MV-4-11 (cell line): ENCODE data around the gene UBAP1L.
"Not testable (repeated sequence)": the region's sequence is repeated elsewhere in the genome, so short reads cannot be mapped to it uniquely, and the experiment has no call there.

Experiments used
- DNase-seq: peaks from one replicate; lab custom pipeline; 2025; lab: John Stamatoyannopoulos, UW

Gene UBAP1L

GRCh38 chr15:65099801-65100200 is 15.2 kb downstream of the UBAP1L start:
- not testable (repeated sequence) for DNase-seq

- no peak for DNase-seq
These were observed 15.7 kb downstream of the UBAP1L start for GRCh38 chr15:65099336-65099735.

DNA sequence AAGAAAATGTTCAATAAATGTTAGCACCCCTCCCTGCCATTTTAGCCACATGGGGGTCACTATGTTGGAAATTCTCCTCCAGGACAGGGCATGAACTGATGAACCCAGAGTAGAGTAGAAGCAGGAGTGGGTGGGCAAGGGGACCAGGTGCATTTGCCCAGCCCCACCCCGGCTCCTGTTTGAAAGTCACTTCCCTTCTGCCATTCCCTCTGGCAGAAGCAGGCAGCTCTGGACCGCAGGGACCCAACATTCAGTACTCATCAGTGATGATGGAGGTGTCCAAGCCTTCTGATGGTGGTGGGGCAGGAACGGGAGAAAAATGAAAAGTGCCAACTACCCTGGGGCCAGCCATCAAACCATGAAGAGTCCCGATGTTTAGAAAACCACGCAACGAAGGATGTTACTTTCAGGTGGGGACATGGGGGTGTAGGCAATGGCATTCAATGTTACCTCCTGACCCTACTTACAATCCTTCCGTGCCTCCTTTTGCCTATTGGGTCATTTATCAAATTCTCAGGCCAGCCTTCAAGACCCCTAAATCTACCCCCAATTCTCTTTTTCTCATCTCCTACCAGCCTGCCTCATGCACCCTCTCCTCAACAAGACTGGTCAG is 17.2 kb downstream of the UBAP1L start:
- DNase-seq = no peak

DNA sequence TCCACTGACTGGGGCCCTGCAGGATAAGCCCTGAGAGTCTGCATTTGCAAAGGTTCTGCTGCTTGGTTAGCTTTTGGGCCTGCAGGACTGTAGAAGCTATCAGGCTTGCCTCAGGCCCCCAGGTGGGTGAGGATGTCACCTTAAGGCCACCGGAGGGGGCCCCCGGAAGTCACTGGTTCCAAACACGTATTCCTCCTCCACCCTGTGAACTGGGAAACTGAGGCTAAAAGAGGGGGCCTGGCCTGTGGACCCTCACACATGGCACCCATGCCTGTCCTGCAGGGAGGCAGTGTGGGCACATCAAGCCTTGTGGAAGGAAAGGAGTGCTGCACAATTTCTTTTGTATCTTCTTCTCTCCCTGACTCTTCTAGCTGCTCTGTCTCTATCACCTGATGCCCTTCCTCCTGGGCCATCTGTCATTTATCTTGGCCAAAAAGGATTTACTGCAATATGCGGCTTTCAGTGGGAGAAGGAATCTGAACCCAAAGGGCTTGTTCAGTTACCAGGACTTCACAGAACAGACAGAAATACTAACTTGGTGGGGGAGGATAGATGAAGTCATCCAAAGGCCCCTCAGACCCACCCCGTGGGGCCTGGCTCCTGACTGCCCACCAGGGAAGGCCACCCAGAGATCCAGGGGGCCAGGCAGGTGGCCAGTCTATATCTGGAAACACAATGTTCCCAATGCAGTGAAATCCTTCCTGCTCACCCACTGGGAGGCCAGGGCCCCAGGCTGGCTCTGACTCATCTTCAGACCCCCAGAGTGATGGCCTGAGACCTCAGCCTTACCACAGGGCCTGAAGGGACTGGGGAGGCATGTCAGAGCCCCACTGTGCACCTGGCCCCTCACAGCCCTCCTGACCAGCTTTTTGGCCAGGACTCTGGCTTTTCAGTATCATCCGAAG is 18.3 kb downstream of the UBAP1L start:
- no peak for DNase-seq

DNA sequence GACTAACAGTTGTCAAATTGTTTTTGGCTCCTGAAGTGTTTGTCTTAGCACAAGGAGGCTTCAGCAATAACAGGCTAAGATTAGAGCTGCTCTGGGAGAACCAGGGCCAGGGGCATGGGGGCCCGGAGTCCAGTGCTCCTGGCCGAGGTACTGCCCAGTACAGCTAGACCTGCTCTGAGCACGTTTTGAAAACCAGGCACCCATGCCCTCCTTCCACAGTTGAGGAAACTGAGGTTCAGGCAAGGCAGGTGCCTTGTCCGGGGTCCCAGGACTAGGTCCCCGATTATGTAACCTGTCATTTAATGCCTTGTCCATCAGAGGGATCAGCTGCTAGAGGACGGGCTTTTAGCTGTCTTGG is 19.3 kb downstream of the UBAP1L start:
- no peak for DNase-seq

- DNase-seq = no peak
These were observed 19.8 kb downstream of the UBAP1L start for GRCh38 chr15:65095011-65095746.

DNA sequence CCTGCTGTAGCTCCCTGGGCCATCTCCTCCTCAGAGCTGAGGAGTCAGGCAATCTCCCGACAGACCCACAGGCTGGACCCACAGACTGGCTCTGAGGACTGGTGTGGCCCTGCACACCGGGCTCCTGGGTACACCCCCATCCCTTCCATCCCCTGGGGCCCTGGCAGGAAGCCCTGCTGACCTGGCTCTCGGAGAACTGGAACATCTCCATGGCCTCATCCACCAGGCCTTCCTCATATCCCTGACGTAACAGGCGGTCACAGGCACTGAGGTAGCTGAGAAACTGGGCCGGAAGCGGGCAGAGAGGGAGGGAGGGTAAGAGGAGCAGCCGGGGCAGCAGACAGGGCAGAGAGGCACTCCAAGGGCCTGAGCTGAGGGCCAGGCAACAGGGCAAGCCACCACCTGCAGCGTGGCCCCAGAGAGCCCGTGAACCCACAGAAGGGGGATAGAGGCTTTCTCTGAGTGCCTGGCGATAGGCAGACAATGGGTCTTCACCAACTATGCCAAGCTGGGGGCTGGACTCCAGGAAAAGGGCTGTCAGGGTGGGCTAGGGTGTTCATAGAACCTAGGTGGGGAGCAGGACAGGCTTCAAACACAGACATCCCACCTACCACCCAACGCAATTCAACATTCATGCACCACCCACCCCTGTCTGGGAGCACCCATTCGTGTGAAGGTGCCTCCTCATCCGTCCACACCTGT is 20.6 kb downstream of the UBAP1L start:
- DNase-seq = no peak

DNA sequence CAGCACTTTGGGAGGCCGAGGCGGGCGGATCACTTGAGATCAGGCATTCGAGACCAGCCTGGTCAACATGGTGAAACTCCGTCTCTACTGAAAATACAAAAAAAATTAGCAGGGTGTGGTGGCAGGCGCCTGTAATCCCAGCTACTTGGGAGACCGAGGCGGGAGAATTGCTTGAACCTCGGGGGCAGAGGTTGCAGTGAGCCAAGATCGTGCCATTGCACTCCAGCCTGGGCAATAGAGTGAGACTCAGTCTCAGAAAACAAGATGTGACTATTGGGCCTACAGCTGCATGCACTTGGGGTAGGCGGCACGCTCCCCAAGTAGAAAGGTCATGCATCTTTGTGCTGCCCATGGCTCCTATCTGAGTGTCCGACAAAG is 21.2 kb downstream of the UBAP1L start:
- not testable (repeated sequence) for DNase-seq

DNA sequence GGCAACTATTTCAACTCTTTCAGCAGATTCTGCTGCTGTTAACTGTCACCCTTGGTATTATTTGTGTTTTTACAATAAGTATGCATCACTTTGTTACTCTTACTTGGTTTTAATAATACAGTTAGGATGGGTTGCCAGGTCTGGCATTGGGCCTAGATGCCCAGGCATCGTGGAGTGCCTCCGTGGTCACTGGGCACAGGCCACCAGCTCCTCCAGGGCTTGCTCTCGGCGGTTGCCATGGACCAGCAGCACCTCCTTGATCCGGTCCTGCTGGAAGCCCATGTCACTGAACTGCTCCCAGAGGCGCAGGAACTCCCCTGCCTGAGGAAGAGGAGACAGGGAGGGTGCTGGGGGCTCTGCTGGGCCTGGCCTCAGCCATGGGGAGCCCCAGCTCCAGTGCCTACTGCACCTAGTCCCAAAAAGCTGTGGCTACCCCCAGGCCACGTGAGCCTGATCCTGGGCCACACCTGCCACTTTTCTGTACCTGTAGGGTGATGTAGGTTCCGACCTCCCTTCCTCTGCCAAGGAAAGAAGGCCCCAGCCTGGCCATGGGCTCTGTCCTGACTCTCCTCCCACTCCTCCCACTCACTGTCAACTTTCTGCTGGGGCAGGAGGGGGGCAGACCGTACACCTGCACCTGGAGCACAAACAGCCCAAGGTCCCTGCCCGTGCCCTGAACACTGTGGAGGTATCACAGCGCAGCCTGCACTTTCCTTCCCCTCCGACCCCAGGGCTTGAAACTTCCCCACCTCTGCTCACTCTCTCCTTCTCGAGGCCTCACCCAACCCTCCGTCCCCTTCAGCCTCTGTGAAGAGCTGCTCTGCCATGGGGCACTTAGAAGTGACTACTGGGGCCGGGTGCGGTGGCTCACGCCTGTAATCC is 21.8 kb downstream of the UBAP1L start:
- DNase-seq = no peak

DNA sequence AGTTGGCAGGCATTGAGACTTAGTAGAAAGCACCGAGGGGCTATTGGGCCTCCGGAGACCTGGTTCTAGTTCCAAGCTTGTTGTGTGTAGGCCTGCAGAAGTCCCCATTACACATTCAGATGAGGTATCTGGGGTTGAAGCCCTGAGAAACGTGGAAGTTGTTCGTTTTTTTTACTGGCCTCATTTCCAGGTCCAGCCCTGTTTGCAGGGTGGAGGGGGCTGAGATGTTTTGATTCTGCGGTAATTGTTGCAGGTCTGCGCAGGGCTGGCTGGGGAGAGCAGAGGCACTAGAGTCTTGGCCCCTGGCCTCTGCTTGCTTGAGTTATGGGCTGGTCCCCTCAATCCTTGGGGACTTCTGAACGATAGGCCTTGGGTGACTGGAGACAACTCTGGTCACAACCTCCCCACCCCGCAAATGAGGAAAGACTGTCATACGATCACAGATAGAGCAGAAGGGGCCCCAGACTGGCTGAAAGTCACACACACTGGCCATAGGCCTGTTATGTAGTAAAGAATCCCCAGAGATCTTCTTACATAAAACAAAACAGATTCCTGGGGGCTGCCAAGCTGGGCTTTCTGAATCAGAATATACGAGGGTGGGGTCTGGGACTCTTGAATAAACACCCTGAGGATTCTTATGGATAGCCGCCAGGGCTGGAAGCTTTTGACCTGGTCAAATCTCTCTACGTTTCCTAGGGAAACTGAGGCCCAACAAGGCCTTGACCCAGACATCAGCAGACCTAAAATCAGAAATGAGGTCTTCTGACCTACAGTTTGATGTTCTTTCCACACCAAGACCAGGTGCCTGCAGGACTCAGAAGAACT is 22.8 kb downstream of the UBAP1L start:
- no peak for DNase-seq

- no peak for DNase-seq
These were observed 25.7 kb downstream of the UBAP1L start for GRCh38 chr15:65089206-65089824.

DNA sequence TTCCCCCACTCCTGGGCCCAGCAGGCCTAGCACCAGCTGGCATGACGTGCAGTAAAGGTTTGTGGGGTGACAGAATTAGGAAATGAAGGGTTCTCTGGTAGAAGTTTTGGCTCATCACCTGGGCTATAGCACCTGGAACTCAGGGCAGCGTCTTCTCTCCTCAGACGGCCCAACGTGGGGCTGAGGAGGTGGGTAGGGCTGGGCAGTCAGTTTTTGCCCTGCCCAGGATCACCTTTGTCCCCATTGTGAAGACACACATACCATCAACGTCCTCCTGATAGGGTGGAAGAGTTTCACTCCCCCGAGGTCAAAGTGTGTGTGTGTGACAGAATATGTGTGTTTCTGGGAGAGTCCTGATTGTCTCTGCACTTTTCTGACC is 26.4 kb downstream of the UBAP1L start:
- DNase-seq = no peak

DNA sequence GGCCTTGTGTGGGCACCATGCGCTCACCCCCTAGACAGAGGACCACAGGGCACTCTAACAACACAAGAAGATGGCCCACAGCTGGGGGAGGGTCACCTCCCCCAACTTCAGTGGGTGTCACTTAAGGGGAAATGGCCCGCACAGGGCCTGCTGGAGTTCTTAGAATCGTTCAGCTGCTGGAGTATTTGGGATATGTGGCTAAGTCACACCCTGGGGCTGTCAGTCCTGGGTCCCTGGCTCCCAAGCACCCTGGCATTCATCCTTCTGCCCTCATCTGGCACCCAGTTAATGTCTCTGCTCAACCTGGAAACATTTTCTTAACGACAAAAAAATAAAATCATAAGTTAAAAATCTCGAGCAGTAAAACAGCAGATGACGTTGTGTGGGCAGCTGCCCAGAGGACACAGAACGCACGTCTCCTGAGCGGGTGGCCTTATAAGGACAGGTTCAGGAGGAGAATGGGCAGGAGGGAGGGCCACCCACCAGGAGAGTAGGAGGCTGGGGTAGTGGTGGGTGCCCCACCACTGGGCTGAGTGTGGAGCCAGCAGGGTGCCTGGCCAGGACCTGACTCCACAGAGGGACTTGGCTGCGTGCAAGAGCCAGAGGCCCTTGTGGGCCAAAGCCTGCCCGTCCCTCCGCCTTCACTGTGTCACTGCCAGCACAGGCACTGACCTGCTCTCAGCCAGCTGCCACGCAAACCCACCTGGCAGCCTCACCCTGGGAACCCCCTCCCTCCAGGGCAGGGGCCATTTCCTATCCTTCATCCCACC is 26.9 kb downstream of the UBAP1L start:
- DNase-seq = no peak

- no peak for DNase-seq
These were observed 27.6 kb downstream of the UBAP1L start for GRCh38 chr15:65087411-65087810.

DNA sequence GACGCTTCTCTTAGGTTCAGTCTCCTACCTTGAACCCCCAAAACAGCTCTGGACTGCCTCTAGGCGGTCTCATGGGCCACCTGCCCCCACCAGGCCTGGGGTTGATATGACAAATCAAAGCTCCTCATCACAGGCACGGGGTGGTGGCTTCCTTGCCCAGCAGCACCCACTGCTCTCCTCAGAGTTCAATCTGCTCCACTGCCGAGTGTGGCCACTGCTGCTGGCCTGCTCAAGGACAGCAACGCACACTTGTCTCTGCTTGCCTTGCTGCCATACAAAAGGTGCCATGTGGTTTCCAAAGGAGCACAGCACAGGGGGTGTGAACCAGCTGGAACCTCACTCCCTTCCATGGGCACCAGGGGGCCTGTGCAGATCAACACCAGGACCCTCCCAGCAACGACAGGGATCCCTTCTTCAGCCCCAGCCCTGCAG is 28.3 kb downstream of the UBAP1L start:
- DNase-seq = no peak

- DNase-seq = no peak
These were observed 28.9 kb downstream of the UBAP1L start for GRCh38 chr15:65085990-65086679.

- DNase-seq = no peak
These were observed 29.7 kb downstream of the UBAP1L start for GRCh38 chr15:65085207-65085753.

- DNase-seq = no peak
These were observed 30.3 kb downstream of the UBAP1L start for GRCh38 chr15:65084500-65085206.
